Measurements from ENCODE around the gene CTR9.

CTR9 gene

GRCh38 chr11:10823152-10823579, 72.1 kb downstream of the CTR9 start:
- TF ChIP-seq FOXP2 (optimal IDR thresholded peaks at IDR 0.05; ENCODE audit: borderline replicate concordance, extremely low read depth, extremely low read length, insufficient read depth) = no peak
- no peak for TF ChIP-seq POLR2AphosphoS5 (IDR thresholded peaks at IDR 0.05; ENCODE audit: low read depth, low read length)
- no peak for TF ChIP-seq SIN3A (IDR thresholded peaks at IDR 0.05; ENCODE audit: borderline replicate concordance, insufficient read depth, low read length)
- no peak for TF ChIP-seq REST (IDR thresholded peaks at IDR 0.05; ENCODE audit: insufficient read depth in 1 of 2, low read depth in 2 of 2, low read length in 2 of 2)
- no peak for TF ChIP-seq TAF1 (IDR thresholded peaks at IDR 0.05; ENCODE audit: borderline replicate concordance, insufficient read depth, low read length)

- no peak for TF ChIP-seq FOXP2 (optimal IDR thresholded peaks at IDR 0.05; ENCODE audit: borderline replicate concordance, extremely low read depth, extremely low read length, insufficient read depth)
- TF ChIP-seq TAF1 (IDR thresholded peaks at IDR 0.05; ENCODE audit: borderline replicate concordance, insufficient read depth, low read length) = no peak
- TF ChIP-seq POLR2AphosphoS5 (IDR thresholded peaks at IDR 0.05; ENCODE audit: low read depth, low read length) = no peak
- TF ChIP-seq REST (IDR thresholded peaks at IDR 0.05; ENCODE audit: insufficient read depth in 1 of 2, low read depth in 2 of 2, low read length in 2 of 2) = no peak
- no peak for TF ChIP-seq SIN3A (IDR thresholded peaks at IDR 0.05; ENCODE audit: borderline replicate concordance, insufficient read depth, low read length)
Measured at GRCh38 chr11:10824888-10825287, 73.8 kb downstream of the CTR9 start.

- TF ChIP-seq SIN3A (IDR thresholded peaks at IDR 0.05; ENCODE audit: borderline replicate concordance, insufficient read depth, low read length) = no peak
- TF ChIP-seq POLR2AphosphoS5 (IDR thresholded peaks at IDR 0.05; ENCODE audit: low read depth, low read length) = no peak
- TF ChIP-seq FOXP2 (optimal IDR thresholded peaks at IDR 0.05; ENCODE audit: borderline replicate concordance, extremely low read depth, extremely low read length, insufficient read depth) = no peak
- no peak for TF ChIP-seq REST (IDR thresholded peaks at IDR 0.05; ENCODE audit: insufficient read depth in 1 of 2, low read depth in 2 of 2, low read length in 2 of 2)
- TF ChIP-seq TAF1 (IDR thresholded peaks at IDR 0.05; ENCODE audit: borderline replicate concordance, insufficient read depth, low read length) = no peak
Measured at GRCh38 chr11:10828402-10828801, 77.4 kb downstream of the CTR9 start.

- TF ChIP-seq TAF1 (IDR thresholded peaks at IDR 0.05; ENCODE audit: borderline replicate concordance, insufficient read depth, low read length) (no peak), SIN3A (IDR thresholded peaks at IDR 0.05; ENCODE audit: borderline replicate concordance, insufficient read depth, low read length) (no peak), POLR2AphosphoS5 (IDR thresholded peaks at IDR 0.05; ENCODE audit: low read depth, low read length) (no peak), REST (IDR thresholded peaks at IDR 0.05; ENCODE audit: insufficient read depth in 1 of 2, low read depth in 2 of 2, low read length in 2 of 2) (no peak), FOXP2 (optimal IDR thresholded peaks at IDR 0.05; ENCODE audit: borderline replicate concordance, extremely low read depth, extremely low read length, insufficient read depth) (no peak)
Measured at GRCh38 chr11:10829139-10829538, 78.1 kb downstream of the CTR9 start.
